GM12872 (cell line): Measurements from ENCODE around the gene SCLT1.

Experiments used
- CTCF ChIP-seq: IDR thresholded peaks from 3 replicates; pipeline ENCODE4 v1.5.1; 2011; ENCODE audit warnings: low read depth, mild to moderate bottlenecking, low read length, moderate library complexity; ENCODE audit not compliant: insufficient read depth

SCLT1 gene

GRCh38 chr4:129094347-129094746 lies 1.0 kb upstream of the SCLT1 start:
- TF ChIP-seq CTCF, result no peak

- no peak for TF ChIP-seq CTCF
Observed at GRCh38 chr4:129092631-129093190, 628 bp downstream of the SCLT1 start.

GRCh38 chr4:129087516-129087915 lies 5.8 kb downstream of the SCLT1 start:
- TF ChIP-seq CTCF, result no peak

GRCh38 chr4:129085472-129085871 lies 7.9 kb downstream of the SCLT1 start:
- no peak for TF ChIP-seq CTCF

GRCh38 chr4:129082302-129082701 lies 11.0 kb downstream of the SCLT1 start:
- TF ChIP-seq CTCF, result no peak

- no peak for TF ChIP-seq CTCF
Observed at GRCh38 chr4:129080129-129080528, 13.2 kb downstream of the SCLT1 start.

GRCh38 chr4:129077326-129077725 lies 16.0 kb downstream of the SCLT1 start:
- no peak for TF ChIP-seq CTCF
